ENCODE data around the gene PIP4K2B. TPM values are rescaled to one million over a fixed set of nuclear protein-coding genes. Genes with fewer than 3 reads are reported as not detected.

The PIP4K2B gene
- total and polyA plus RNA-seq, 9 of the 15 experiments (the other 6 are each of a cell fraction or from before 2014, with no cell fraction given) = 3.7 to 29.9 (median 23.0) TPM

DNA sequence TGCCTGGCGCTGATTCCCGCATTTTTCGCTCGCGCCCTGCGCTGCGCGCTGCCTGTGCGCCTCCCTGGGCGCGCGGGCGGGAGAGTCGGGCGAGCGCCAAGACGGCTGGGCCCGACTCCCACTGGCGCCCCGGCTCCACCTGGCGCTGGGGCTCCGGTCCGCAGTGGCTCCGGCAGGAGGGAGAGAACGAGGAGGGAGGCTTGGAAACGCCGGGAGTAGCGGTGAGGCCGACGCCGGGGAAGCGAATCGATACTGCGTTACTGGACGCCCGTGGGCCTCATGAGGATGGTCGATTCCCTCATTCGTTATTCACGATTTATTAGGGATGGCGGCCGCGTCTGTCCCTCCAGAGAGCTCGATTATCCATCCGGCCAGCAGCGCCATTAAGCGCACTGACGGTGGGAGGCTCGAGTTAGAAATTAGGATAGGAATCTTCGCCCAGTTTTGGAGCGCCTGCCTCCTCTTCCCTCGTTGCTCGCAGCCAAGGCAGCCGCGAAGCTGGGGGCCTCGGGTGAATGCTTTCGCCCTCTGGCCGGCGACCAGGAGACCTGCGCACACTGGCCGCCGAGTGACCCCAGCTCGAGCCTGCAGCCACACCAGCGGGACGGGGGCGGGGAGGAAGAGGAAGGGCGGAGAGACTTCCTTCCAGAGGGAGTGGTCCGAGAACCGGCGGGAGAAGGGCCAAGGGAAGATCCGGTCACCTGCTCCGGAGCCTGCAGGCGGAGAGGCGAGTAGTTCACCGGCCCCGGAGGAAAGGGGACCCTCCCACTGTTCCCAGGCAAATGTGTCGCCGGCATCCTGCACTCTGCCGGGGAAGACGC, 49.9 kb downstream of the PIP4K2B start (continued):
- TF ChIP-seq HSF4 (CRISPR knock-in tag; IDR thresholded peaks at IDR 0.05; ENCODE audit: borderline replicate concordance) = no peak
- no peak; the same call in 1 of the 2 replicates for TF ChIP-seq NCOA1 (IDR thresholded peaks at IDR 0.05; ENCODE audit: low read depth)
- TF ChIP-seq SMAD2 (IDR thresholded peaks at IDR 0.05; ENCODE audit: low read depth, low read length) = no peak
- TF ChIP-seq HMGN3 (IDR thresholded peaks at IDR 0.05; ENCODE audit: borderline replicate concordance, extremely low read depth, insufficient read length, low read depth, low read length) = peak; percentile 66
- TF ChIP-seq, protein P1, sequence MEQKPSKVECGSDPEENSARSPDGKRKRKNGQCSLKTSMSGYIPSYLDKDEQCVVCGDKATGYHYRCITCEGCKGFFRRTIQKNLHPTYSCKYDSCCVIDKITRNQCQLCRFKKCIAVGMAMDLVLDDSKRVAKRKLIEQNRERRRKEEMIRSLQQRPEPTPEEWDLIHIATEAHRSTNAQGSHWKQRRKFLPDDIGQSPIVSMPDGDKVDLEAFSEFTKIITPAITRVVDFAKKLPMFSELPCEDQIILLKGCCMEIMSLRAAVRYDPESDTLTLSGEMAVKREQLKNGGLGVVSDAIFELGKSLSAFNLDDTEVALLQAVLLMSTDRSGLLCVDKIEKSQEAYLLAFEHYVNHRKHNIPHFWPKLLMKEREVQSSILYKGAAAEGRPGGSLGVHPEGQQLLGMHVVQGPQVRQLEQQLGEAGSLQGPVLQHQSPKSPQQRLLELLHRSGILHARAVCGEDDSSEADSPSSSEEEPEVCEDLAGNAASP (IDR thresholded peaks at IDR 0.05) = no peak
- TF ChIP-seq, protein P2, sequence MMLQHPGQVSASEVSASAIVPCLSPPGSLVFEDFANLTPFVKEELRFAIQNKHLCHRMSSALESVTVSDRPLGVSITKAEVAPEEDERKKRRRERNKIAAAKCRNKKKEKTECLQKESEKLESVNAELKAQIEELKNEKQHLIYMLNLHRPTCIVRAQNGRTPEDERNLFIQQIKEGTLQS (IDR thresholded peaks at IDR 0.05) = no peak
- TF ChIP-seq, protein P2 (CRISPR knock-in tag; conservative IDR thresholded peaks at IDR 0.05) = 0 out of 2 replicates have a peak, but pooled peaks have one; percentile 40
- TF ChIP-seq, protein P3, sequence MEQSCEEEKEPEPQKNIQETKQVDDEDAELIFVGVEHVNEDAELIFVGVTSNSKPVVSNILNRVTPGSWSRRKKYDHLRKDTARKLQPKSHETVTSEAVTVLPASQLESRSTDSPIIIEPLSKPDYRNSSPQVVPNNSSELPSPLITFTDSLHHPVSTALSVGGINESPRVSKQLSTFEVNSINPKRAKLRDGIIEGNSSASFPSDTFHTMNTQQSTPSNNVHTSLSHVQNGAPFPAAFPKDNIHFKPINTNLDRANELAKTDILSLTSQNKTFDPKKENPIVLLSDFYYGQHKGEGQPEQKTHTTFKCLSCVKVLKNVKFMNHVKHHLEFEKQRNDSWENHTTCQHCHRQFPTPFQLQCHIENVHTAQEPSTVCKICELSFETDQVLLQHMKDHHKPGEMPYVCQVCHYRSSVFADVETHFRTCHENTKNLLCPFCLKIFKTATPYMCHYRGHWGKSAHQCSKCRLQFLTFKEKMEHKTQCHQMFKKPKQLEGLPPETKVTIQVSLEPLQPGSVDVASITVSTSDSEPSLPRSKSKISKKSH (CRISPR knock-in tag; IDR thresholded peaks at IDR 0.05) = no peak
- peak; percentile 44; the same call in 1 of the 2 replicates for TF ChIP-seq LEF1 (IDR thresholded peaks at IDR 0.05)
- TF ChIP-seq, protein P4, sequence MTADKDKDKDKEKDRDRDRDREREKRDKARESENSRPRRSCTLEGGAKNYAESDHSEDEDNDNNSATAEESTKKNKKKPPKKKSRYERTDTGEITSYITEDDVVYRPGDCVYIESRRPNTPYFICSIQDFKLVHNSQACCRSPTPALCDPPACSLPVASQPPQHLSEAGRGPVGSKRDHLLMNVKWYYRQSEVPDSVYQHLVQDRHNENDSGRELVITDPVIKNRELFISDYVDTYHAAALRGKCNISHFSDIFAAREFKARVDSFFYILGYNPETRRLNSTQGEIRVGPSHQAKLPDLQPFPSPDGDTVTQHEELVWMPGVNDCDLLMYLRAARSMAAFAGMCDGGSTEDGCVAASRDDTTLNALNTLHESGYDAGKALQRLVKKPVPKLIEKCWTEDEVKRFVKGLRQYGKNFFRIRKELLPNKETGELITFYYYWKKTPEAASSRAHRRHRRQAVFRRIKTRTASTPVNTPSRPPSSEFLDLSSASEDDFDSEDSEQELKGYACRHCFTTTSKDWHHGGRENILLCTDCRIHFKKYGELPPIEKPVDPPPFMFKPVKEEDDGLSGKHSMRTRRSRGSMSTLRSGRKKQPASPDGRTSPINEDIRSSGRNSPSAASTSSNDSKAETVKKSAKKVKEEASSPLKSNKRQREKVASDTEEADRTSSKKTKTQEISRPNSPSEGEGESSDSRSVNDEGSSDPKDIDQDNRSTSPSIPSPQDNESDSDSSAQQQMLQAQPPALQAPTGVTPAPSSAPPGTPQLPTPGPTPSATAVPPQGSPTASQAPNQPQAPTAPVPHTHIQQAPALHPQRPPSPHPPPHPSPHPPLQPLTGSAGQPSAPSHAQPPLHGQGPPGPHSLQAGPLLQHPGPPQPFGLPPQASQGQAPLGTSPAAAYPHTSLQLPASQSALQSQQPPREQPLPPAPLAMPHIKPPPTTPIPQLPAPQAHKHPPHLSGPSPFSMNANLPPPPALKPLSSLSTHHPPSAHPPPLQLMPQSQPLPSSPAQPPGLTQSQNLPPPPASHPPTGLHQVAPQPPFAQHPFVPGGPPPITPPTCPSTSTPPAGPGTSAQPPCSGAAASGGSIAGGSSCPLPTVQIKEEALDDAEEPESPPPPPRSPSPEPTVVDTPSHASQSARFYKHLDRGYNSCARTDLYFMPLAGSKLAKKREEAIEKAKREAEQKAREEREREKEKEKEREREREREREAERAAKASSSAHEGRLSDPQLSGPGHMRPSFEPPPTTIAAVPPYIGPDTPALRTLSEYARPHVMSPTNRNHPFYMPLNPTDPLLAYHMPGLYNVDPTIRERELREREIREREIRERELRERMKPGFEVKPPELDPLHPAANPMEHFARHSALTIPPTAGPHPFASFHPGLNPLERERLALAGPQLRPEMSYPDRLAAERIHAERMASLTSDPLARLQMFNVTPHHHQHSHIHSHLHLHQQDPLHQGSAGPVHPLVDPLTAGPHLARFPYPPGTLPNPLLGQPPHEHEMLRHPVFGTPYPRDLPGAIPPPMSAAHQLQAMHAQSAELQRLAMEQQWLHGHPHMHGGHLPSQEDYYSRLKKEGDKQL (CRISPR knock-in tag; IDR thresholded peaks at IDR 0.05; ENCODE audit: borderline replicate concordance) = no peak
- TF ChIP-seq KDM4B (IDR thresholded peaks at IDR 0.05; ENCODE audit: borderline replicate concordance in 2 of 2, low read depth in 1 of 2) = 0 out of 4 replicates have a peak, but pooled peaks of 1 of the 2 experiments have one; percentile 26
- TF ChIP-seq ZNF436 (CRISPR knock-in tag; IDR thresholded peaks at IDR 0.05) = no peak
- TF ChIP-seq CC2D1A (IDR thresholded peaks at IDR 0.05) = no peak
- TF ChIP-seq LCOR (CRISPR knock-in tag; IDR thresholded peaks at IDR 0.05) = peak; percentile 64; the same call in 1 of the 2 replicates
- no peak for TF ChIP-seq MYBL2 (IDR thresholded peaks at IDR 0.05; ENCODE audit: low read depth)
- no peak for TF ChIP-seq MYBL2 (CRISPR knock-in tag; IDR thresholded peaks at IDR 0.05; ENCODE audit: borderline replicate concordance)
- TF ChIP-seq ZBTB8A (IDR thresholded peaks at IDR 0.05; ENCODE audit: partially characterized antibody) = no peak
- no peak for TF ChIP-seq ZNF3 (CRISPR knock-in tag; IDR thresholded peaks at IDR 0.05)
